Posterior cingulate gyrus (tissue), 11 donors: ENCODE results near the gene ZNF736.
"Not testable (repeated sequence)": the region's sequence is repeated elsewhere in the genome, so short reads cannot be mapped to it uniquely, and the experiment has no call there.

Source experiments
- DNase-seq, 10 donors: peaks; one replicate each; pipeline versions ENCODE4 v3.0.0 to v3.0.0-alpha.2; 2020 to 2021; ENCODE audit warnings: mixed read lengths in 3 of 10
- intact Hi-C: fragments of 100-400 bp; cut with DNase I; formaldehyde crosslinking; loops from one replicate; pipeline ENCODE4 v1.15.1; 2023

The ZNF736 gene

DNA sequence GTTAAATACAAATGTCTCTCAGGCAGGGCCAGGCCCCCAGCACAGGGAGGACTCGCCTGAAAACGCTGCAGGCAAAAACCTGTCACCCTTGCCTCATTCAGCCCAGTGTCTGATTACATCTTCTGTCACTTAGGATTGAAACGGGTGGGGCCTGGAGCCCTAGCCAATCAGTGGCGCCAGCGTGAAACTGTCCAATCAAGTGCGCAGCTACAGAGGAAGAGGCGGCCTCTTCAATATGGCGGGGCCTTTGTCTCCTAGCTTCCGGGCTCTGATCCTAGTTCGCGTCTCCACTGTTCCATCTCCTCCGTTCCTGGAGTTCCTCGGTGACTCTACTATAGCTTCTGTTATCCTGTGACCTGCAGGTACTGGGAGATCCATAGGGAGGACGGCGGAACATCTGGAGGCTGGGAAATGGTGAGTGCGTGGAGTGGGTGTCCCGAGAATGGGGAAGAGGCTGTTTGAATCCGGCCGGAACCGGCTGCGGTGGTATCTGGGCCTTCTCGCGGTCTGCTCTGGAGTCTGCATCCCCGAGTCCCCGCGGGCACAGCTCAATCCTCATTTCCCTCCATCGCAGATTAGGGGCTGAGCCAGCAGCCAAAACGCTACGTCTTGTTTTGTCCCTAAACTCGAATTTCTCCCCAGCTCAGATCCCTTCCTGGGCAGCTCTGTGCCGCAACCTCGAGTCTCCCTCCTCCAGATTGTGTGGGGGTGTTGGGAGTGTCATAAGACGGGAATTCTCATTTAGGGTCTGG lies at the start of gene ZNF736:
Gene ZNF736, plus strand, starts transcription at position 222 of the 752 bp plus-strand sequence. Its CDS starts 190 bp downstream, at position 412.
- peak; percentile 85 to 99 (median 94) for DNase-seq
- intact Hi-C loops = loop anchor here (10.0 kb wide), 1 partner anchor 1061 kb away; the partner anchor contains the start of gene ZNF92

DNA sequence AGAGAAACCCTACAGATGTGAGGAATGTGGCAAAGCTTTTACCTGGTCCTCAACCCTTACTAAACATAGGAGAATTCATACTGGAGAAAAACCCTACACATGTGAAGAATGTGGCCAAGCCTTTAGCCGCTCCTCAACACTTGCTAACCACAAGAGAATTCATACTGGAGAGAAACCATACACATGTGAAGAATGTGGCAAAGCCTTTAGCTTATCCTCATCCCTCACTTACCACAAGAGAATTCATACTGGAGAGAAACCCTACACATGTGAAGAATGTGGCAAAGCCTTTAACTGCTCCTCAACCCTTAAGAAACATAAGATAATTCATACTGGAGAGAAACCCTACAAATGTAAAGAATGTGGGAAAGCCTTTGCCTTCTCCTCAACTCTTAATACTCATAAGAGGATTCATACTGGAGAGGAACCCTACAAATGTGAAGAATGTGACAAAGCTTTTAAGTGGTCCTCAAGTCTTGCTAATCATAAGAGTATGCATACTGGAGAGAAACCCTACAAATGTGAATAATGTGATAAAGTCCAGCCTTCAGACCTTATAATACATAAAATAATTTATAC lies 47.3 kb upstream of the ZNF736 start:
- intact Hi-C loops = no loop called here
- no peak for DNase-seq

DNA sequence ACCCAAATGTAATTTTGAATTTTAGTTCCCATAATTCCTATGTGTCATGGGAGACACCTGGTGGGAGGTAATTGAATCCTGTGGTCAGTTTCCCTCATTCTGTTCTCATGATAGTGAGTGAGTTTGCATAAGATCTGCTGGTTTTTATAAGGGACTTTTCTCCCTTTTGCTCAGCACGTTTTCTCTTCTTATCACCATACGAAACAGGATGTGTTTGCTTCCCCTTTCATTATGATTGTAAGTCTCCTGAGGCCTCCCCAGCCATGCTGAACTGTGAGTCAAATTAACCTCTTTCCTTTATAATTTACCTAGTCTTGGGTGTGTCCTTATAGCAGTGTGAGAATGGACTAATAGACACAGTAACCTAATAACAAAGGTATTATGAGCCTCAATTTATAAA lies 36.1 kb upstream of the ZNF736 start:
- intact Hi-C loops = no loop called here
- DNase-seq = no peak

DNA sequence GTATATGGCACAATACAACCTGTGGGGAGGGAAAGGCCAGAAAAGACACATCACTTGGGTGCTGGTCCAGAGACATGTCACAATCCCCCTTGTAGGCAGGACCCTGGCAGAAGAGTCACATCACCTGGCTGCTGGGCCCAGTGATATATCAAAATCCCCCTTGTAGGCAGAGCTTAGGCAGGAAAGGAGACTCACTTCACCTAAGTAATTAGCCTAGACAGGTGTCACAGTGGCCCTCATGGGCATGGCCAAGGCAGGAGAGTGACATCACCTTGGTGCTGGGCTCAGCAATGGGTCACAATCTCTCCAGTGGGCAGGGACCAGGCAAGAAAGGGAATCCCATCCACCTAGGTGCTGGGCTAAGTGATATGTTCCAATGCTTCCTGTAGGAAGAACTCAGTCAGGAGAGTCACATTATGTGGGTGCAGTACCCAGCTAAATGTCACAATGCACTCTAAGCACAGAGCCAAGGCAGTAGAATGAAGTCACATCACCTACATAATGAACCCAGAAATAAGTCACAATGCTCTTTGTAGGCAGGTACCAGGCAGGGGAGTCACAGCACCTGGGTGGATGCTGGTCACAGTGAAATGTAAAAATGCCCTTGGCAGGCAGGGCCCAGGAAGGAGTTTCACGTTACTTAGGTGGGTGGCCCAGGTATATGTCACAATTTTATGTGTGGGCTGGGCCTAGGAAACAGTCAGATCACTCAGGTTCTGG lies 18.9 kb upstream of the ZNF736 start:
- DNase-seq = no peak
- intact Hi-C loops = no loop called here

DNA sequence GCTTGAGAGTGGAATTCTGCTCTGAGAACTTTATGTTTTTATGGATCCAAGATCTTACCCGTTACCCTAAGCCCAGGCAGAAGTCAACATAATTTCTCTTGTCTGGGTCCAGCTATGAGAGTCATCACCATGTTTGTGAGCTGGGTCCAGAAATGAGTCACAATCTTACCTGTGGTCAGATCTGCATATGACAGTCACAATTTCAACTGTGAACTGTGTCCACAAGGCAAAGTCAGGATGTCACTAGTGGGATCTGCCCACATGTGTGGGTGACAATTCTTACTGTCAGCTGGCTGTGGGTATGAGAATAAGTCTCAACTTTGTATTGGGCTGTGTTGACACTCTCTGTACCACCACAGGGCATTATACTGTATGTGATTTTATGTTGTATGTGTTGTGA lies 16.3 kb upstream of the ZNF736 start:
- intact Hi-C loops, DNase-seq: not testable (repeated sequence)

DNA sequence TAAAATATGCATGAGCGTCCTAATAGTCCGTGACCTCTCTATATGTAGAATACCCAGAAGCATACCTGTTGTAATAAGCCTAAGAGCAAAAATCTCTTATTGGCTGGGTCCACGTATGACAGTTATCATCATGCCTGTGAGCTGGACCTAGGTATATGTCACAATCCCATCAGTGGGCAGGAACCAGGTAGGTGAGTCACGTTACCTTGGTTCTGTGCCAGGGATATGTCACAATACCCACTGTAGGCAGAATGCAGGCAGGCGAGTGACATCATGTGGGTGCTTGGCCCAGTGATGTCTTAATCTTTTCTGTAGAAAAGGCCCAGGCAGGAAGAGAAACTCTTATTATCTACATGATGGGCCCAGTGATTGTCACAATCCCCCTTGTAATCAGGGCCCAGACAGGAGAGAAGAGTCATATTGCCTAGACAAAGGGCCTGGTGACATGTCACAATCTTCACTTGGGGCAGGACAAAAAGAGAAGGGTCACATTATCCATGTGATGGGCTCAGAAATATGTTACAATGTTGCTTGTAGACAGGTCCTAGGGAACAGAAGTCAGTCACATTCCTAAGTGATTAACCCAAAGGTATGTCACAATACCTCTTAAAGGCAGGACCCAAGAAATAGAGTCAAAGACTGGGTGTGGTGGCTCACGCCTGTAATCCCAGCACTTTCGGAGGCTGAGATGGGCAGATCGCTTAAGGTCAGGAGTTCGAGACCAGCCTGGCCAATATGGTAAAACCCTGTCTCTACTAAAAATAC lies 12.9 kb upstream of the ZNF736 start:
- intact Hi-C loops = loop anchor here (10.0 kb wide), 1 partner anchor 494 kb away; the partner anchor contains the start of gene ZNF138
- no peak for DNase-seq

DNA sequence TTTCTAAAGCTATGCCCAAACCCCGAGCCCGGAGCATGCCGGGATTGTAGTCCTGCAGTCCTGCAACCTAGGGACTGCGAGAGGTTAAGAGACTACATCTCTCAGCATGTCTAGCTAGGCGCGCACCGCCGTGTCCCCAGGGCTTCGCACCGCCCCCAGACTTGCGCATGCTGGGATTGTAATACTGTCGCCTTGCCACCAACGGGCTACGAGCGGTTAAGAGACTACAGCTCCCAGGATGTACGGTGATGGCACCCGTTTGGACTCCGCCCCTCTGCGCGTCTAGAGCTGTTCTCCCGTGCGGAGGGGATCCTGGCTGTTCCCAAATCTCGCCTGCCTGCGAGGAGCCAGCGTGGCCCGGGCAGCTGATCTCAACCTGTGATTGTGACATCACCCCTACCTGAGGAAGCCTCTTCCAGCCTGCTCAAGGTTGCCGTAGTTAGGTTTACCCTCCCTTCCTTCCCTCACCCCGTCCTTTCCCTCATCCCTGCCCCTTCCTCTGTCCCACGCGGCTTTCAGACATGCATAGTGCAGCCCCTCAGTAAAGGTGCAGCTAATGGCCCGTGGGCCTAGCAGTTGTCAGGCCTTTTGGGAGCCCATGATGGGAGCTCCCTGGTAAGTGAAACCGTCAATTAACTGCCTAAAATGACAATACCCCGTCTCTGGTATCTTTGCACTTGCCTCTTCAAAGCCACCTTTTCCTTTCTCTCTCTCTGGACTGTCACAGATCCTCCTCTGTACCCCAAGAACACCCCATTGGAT lies 6.3 kb upstream of the ZNF736 start:
- peak; percentile 91 to 100 (median 98) for DNase-seq
- intact Hi-C loops = loop anchor here (5.0 to 10.0 kb wide), 3 partner anchors 255 to 487 kb away; partner anchors contain the start of genes ZNF107, ZNF138 and ZNF680

DNA sequence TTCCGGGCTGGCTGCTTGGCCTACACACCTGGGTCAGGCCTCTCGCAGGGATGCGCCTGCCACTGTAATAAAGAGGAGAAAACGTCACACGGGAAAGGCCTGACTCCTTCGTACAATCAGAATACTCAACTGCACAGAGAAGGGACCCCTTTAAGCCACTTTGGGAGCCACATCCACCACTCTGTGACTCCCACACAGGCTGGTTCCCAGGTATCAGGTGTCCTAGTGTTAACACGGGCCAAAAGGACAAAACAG lies 5.8 kb upstream of the ZNF736 start:
- DNase-seq = no peak
- intact Hi-C loops = loop anchor here (5.0 to 10.0 kb wide), 3 partner anchors 254 to 487 kb away; partner anchors contain the start of genes ZNF107, ZNF138 and ZNF680

DNA sequence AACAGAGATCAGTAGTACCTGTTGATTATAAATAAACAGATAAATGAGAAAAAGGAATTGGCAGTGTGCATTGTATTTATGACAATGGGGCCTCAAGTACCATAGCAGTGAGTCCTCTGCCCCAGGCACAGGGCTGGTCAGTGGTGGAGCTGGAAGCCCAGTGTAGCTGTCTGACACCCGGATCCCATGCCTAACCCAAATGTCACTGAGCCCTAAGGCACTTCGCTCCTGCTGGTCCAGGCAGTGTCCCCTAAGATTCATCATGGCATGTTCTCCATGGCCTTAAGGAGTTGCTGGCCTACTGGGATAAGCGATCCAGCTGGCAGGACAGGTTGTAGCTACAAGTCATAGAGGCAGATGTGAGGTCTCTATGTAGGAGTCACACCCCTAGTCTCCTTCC lies 3.3 kb upstream of the ZNF736 start:
- DNase-seq = no peak
- intact Hi-C loops = loop anchor here (10.0 kb wide), 1 partner anchor 1064 kb away; the partner anchor contains the start of gene ZNF92

DNA sequence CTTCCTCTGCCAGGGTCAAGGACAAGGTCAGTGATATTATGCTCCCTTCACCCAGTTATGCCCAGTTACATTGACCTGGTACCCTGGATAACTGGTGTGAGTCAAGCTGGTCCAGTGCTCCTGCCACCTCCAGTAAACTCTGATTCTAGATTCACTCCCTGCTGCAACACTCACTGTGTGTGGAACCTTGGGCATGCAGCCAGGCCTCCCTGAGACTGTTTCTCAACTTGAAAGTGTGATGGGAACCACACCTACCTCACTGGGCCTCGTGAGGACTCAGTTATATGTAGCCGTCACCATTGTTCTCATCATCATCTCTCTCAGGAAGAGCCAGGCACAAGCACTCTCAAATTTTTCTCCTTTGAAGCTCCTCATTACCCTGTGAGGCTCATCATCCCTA lies 935 bp upstream of the ZNF736 start:
- intact Hi-C loops = loop anchor here (10.0 kb wide), 1 partner anchor 1062 kb away; the partner anchor contains the start of gene ZNF92
- peak in 2 of 10 donors; percentile 41 to 71 for DNase-seq

DNA sequence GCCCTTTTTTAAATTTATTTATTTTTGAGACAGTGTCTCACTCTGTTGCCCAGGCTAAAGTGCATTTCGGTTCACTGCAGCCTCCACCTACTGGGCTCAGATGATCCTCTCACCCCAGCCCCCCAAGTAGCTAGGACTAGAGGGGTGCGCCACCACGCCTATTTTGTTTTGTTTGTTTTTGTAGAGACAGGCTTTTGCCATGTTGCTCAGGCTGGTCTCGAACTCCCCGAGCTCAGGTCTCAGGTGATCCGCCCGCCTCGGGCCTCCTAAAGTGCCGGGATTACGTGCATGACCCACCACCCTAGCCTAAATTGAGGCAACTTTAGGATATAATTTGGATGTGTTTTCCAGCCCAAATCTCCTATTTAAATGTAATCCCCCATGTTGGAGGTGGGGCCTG lies 805 bp downstream of the ZNF736 start:
- intact Hi-C loops = loop anchor here (10.0 kb wide), 1 partner anchor 1060 kb away; the partner anchor contains the start of gene ZNF92
- peak in 1 of 10 donors; percentile 72 for DNase-seq

DNA sequence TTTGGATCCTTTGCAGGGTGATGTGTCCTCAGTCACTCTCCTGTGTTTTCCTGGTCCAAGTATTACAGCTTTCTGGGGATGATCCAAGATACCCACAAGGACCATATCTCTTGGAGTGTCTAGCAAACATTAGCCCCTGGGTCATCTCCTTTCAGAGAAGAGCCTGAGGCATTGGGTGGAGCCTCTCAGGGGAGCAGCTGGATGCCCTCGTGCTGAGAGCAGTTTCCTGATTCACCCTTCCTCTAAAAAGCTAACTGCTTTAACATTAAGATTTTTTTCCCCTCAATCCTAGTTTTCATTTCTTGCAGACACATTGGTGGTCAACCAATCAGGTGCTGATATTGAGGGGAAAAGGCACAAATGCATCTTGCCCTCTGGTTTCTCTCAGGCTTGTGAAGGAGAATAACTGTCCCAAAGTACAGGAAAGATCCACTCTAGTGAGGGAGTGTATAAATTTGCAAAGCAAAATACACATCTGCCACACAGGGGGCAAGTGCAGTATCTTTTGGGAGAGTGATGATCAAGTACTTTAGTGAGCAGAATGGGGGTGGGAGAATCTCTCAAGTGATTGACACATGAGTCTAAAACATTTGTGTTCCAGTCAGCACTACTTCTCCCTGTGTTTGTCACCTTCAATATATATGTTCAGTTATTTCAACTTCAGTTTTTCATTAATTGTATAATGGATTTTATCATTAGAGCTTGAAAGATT lies 2.4 kb downstream of the ZNF736 start:
- intact Hi-C loops = loop anchor here (10.0 kb wide), 1 partner anchor 1059 kb away; the partner anchor contains the start of gene ZNF92
- DNase-seq = not testable (repeated sequence)

DNA sequence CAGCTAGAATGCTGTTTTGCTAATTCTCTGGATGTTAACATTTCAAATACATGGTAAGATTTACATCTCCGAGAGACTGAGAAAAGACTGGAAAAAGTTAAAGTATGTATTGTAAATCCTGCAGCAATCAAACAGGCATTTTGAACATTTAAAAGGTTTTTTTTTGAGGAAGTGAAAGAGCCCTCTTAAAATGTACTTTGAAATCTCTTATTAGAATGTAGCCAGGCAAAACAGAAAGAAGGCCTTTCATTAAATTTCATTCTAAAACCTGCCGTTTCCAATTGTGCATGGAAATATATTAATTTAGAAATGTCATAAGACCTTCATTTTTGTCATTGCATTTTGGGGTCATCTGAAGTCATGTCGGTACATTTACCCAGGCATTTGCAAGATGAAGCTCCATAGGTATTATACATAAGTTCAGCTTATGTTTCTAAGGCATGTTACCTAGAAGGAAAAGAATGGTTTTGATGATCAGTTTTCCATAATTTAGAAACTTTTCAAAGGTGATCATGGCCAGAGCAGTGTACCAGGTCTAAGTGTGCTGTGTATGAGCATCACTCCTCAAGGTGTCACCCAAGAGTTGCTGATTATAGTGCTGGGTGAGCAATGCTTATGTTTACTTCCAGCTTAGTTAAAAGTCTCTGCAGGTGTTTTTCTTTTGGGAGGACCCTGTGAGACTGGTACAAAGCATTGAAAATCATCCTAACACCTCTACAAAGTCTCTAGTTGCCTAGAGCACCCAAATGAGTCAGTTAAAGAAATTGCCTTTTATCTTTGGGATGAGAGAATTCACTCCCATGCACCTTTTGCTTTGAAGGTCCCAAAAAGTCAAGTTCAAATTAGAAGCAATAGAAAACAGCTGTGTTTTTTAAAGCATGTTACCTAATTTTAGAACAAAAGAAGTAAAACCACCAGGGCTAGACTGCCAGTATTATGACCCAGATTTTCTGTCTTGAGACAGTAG lies 7.1 kb downstream of the ZNF736 start:
- intact Hi-C loops = no loop called here
- no peak for DNase-seq

DNA sequence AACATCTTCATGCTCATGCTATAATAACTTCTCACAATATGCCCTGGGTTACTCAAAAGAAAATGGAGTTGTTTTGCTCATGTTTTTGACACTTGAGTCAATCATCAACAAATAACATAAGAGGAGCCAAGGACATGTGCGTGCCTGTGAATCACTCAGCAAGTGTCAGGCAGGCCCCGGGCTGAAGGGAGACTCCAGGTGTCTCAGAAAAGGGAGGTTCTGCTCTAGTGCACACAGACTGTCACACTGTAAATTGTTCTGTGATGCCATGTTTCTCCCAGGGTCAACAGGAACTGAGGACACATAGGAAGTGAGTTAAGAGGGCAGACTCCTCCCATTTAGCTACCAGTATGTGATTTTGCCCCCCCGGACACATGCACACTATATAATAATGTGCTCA lies 10.4 kb downstream of the ZNF736 start:
- peak in 1 of 10 donors; percentile 37 for DNase-seq
- intact Hi-C loops = not testable (repeated sequence)

DNA sequence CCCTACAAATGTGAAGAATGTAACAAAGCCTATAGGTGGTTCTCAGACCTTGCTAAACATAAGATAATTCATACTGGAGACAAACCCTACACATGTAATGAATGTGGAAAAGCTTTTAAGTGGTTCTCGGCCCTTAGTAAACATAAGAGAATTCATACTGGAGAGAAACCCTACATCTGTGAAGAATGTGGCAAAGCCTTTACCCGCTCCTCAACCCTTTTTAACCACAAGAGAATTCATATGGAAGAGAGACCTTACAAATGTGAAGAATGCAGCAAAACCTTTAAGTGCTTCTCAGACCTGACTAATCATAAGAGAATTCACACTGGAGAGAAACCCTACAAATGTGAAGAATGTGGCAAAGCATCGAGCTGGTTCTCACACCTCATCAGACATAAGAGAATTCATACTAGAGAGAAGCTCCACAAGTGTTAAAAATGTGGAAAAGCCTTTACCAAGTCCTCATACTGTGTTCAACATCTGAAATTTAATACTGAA lies 35.0 kb downstream of the ZNF736 start:
- DNase-seq, intact Hi-C loops: not testable (repeated sequence)

DNA sequence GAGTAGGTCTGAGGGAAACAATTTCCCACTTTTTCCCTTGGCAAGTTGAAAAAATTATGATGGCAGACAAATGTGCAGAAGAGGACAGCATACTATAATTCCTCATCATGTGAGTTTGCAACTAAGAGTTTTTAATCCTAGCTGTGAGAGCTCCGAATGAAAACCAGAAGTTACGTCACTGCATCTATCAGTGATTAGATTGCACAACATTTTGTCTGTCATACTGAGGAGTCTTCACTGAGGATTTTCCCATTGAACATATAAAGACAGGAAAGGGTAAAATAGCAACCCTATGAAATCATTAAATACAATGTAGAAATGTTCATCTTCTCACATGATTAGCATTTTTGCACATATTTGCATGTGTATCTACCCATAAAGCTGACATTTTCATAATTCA lies 45.8 kb downstream of the ZNF736 start:
- DNase-seq = no peak
- intact Hi-C loops = no loop called here

DNA sequence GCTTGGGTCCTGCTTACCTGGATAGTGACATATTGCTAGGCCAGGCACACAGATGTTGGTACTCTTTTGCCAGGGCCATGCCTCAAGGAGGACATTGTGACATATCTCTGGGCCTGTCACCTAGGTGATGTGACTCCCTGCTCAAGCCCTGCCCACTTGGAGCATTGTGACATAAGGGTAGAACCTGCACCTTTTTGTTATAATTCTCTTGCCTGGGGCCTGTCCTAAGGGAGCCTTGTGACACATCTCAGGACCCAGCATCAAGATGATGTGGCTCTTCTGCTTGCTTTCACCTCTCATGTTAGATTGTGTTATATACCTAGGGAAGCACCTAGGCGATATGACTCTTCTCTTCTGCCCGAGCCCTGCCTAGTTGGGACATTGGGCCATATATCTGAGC lies 57.4 kb downstream of the ZNF736 start:
- no peak for DNase-seq
- intact Hi-C loops = no loop called here

DNA sequence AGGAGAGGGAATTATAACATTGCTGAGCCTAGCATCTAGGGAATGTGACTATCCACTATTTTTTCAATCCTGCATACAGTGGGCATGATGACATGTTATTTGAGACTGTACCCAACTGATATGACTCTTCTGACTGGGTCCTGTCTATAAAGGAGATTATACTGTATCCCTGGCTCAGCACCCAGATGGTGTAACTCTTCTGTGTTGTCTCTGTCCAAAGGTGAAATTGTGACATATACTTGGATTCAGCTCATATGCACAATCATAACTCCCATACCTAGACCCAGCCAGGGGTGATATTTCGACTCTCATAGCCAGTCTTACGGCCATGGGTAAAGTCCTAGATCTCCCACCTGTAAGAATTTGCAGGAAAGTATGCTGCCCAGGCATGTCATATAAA lies 59.3 kb downstream of the ZNF736 start:
- no peak for DNase-seq
- intact Hi-C loops = no loop called here
